Measurements from ENCODE around the gene CHRFAM7A.
"Not testable (repeated sequence)": the region's sequence is repeated elsewhere in the genome, so short reads cannot be mapped to it uniquely, and the experiment has no call there.

Gene CHRFAM7A

GRCh38 chr15:30326145-30326544 is 67.2 kb downstream of the CHRFAM7A start:
- H3K4me3 ChIP-seq (ENCODE audit: low read depth in 1 of 2, low read length in 2 of 2); H3K27ac ChIP-seq (ENCODE audit: low read depth, low read length); H3K9me3 ChIP-seq (ENCODE audit: control insufficient read depth in 1 of 2, low read length in 2 of 2); H3K27me3 ChIP-seq (ENCODE audit: control insufficient read depth in 1 of 2, insufficient read depth in 2 of 2, low read length in 2 of 2); H3K36me3 ChIP-seq (ENCODE audit: control insufficient read depth in 1 of 2, insufficient read depth in 2 of 2, low read length in 2 of 2); H3K9ac ChIP-seq (ENCODE audit: low read depth in 1 of 2, low read length in 2 of 2); H3K4me1 ChIP-seq (ENCODE audit: control insufficient read depth in 1 of 2, insufficient read depth in 2 of 2, low read length in 2 of 2): not testable (repeated sequence)

GRCh38 chr15:30321063-30321462 is 72.3 kb downstream of the CHRFAM7A start:
- not testable (repeated sequence) for H3K4me3 ChIP-seq (ENCODE audit: low read depth in 1 of 2, low read length in 2 of 2); H3K27ac ChIP-seq (ENCODE audit: low read depth, low read length); H3K9me3 ChIP-seq (ENCODE audit: control insufficient read depth in 1 of 2, low read length in 2 of 2); H3K27me3 ChIP-seq (ENCODE audit: control insufficient read depth in 1 of 2, insufficient read depth in 2 of 2, low read length in 2 of 2); H3K4me1 ChIP-seq (ENCODE audit: control insufficient read depth in 1 of 2, insufficient read depth in 2 of 2, low read length in 2 of 2); H3K9ac ChIP-seq (ENCODE audit: low read depth in 1 of 2, low read length in 2 of 2); H3K36me3 ChIP-seq (ENCODE audit: control insufficient read depth in 1 of 2, insufficient read depth in 2 of 2, low read length in 2 of 2)

- H3K9me3 ChIP-seq (ENCODE audit: control insufficient read depth in 1 of 2, low read length in 2 of 2); H3K4me3 ChIP-seq (ENCODE audit: low read depth in 1 of 2, low read length in 2 of 2); H3K4me1 ChIP-seq (ENCODE audit: control insufficient read depth in 1 of 2, insufficient read depth in 2 of 2, low read length in 2 of 2); H3K36me3 ChIP-seq (ENCODE audit: control insufficient read depth in 1 of 2, insufficient read depth in 2 of 2, low read length in 2 of 2); H3K27ac ChIP-seq (ENCODE audit: low read depth, low read length); H3K9ac ChIP-seq (ENCODE audit: low read depth in 1 of 2, low read length in 2 of 2); H3K27me3 ChIP-seq (ENCODE audit: control insufficient read depth in 1 of 2, insufficient read depth in 2 of 2, low read length in 2 of 2): not testable (repeated sequence)
Observed at GRCh38 chr15:30315704-30316103, 77.6 kb downstream of the CHRFAM7A start.

GRCh38 chr15:30310575-30310974 is 82.8 kb downstream of the CHRFAM7A start:
- H3K27me3 ChIP-seq (ENCODE audit: control insufficient read depth in 1 of 2, insufficient read depth in 2 of 2, low read length in 2 of 2); H3K36me3 ChIP-seq (ENCODE audit: control insufficient read depth in 1 of 2, insufficient read depth in 2 of 2, low read length in 2 of 2); H3K9ac ChIP-seq (ENCODE audit: low read depth in 1 of 2, low read length in 2 of 2); H3K4me1 ChIP-seq (ENCODE audit: control insufficient read depth in 1 of 2, insufficient read depth in 2 of 2, low read length in 2 of 2); H3K9me3 ChIP-seq (ENCODE audit: control insufficient read depth in 1 of 2, low read length in 2 of 2); H3K27ac ChIP-seq (ENCODE audit: low read depth, low read length); H3K4me3 ChIP-seq (ENCODE audit: low read depth in 1 of 2, low read length in 2 of 2): not testable (repeated sequence)
